ENCODE data around the gene FSTL4. TPM values are rescaled to one million over a fixed set of nuclear protein-coding genes. Genes with fewer than 3 reads are reported as not detected.

The FSTL4 gene
- total RNA-seq, 1 experiment from 2014 or later = not detected

DNA sequence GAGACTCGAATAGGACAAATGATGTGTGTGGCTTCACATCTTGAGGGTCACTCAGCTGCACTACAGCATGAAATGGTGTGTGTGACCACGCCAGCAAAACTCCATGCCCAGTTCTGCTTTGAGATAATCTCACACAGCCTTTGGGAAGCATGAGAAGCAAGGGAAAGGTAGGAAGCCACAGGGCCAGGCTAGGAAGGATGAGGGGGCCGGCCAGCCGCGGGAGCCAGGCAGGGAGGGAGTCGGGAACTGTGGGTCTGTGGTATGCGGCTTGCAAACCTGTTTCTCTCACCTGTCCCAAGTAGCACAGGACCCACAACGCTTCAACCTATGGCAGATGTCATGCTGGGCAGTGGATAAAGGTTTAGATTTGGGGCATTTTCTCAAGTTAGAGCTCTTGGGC is 418.5 kb downstream of the FSTL4 start:
- Histone ChIP-seq H4K20me1 (ENCODE audit: insufficient read depth) (no peaks in the 10 kb centered on the region), H3K4me1 (replicated peaks; ENCODE audit: insufficient read depth) (no peaks in the 10 kb centered on the region), H3K9me2 (ENCODE audit: insufficient read depth) (no peaks in the 10 kb centered on the region), H3K4me2 (no peak overlapping the region), H3K79me2 (ENCODE audit: low read depth) (no peaks in the 10 kb centered on the region), H3K9me3 (ENCODE audit: insufficient read depth, low read depth) (no peaks in the 10 kb centered on the region), H3F3A (ENCODE audit: insufficient read depth, low read depth) (no peaks in the 10 kb centered on the region), H3K36me3 (ENCODE audit: low read depth) (no peaks in the 10 kb centered on the region), H3K4me3 (no peak overlapping the region), H3K27ac (no peak overlapping the region), H3K27me3 (ENCODE audit: insufficient read depth, low read depth) (no peaks in the 10 kb centered on the region; the same call in 1 of the 2 replicates), H2AFZ (no peak overlapping the region)
- intact Hi-C loops (cut with micrococcal nuclease; ENCODE audit: unreplicated experiment) = no loop called here
- BruUV-seq (replicated peaks) = no TSS peak
- CTCF ChIA-PET = no interaction called here
- no peak for DNase-seq
- POLR2A ChIA-PET (ENCODE audit: unreplicated experiment) = interaction anchor here (0.5 kb wide), 1 partner anchor 184 kb away, joined by 5 read pairs; no protein-coding TSS in a partner anchor
- TF ChIP-seq EZH2 (IDR thresholded peaks at IDR 0.05; ENCODE audit: low read depth) = no peak
- TF ChIP-seq, protein P1, sequence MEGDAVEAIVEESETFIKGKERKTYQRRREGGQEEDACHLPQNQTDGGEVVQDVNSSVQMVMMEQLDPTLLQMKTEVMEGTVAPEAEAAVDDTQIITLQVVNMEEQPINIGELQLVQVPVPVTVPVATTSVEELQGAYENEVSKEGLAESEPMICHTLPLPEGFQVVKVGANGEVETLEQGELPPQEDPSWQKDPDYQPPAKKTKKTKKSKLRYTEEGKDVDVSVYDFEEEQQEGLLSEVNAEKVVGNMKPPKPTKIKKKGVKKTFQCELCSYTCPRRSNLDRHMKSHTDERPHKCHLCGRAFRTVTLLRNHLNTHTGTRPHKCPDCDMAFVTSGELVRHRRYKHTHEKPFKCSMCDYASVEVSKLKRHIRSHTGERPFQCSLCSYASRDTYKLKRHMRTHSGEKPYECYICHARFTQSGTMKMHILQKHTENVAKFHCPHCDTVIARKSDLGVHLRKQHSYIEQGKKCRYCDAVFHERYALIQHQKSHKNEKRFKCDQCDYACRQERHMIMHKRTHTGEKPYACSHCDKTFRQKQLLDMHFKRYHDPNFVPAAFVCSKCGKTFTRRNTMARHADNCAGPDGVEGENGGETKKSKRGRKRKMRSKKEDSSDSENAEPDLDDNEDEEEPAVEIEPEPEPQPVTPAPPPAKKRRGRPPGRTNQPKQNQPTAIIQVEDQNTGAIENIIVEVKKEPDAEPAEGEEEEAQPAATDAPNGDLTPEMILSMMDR (conservative IDR thresholded peaks at IDR 0.05) = no peak

DNA sequence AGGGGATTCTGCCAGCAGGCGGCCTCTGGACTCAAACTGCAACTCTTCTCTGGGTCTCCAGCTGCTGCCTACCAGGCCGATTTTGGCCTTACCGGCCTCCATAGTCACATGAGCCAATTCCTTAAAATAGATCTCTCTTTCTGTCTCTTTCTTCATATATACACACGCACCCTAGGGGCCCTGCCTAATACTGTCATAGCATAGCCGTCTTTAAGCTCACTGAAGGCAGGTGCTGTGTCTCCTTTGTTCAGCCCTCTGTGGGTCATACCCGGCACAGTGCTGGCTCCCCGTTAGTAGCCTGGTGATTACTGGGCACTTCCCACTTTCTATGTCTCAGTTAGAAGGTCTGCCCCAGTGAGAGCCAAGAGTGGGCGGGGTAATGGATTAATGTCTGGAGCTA is 419.6 kb downstream of the FSTL4 start:
- H2AFZ ChIP-seq = no peak overlapping the region
- H3K9me2 ChIP-seq (ENCODE audit: insufficient read depth) = no peaks in the 10 kb centered on the region
- CTCF ChIA-PET = no interaction called here
- DNase-seq = no peak
- H3K4me2 ChIP-seq = no peak overlapping the region
- H3K36me3 ChIP-seq (ENCODE audit: low read depth) = no peaks in the 10 kb centered on the region
- POLR2A ChIA-PET (ENCODE audit: unreplicated experiment) = no interaction called here
- H3F3A ChIP-seq (ENCODE audit: insufficient read depth, low read depth) = no peaks in the 10 kb centered on the region
- TF ChIP-seq, protein P1 (conservative IDR thresholded peaks at IDR 0.05) = no peak
- no peak for TF ChIP-seq EZH2 (IDR thresholded peaks at IDR 0.05; ENCODE audit: low read depth)
- H4K20me1 ChIP-seq (ENCODE audit: insufficient read depth) = no peaks in the 10 kb centered on the region
- no peaks in the 10 kb centered on the region; the same call in 1 of the 2 replicates for H3K27me3 ChIP-seq (ENCODE audit: insufficient read depth, low read depth)
- no TSS peak for BruUV-seq (replicated peaks)
- no peaks in the 10 kb centered on the region for H3K9me3 ChIP-seq (ENCODE audit: insufficient read depth, low read depth)
- no peak overlapping the region for H3K27ac ChIP-seq
- H3K79me2 ChIP-seq (ENCODE audit: low read depth) = no peaks in the 10 kb centered on the region
- no peak overlapping the region for H3K4me3 ChIP-seq
- H3K4me1 ChIP-seq (replicated peaks; ENCODE audit: insufficient read depth) = no peaks in the 10 kb centered on the region
- intact Hi-C loops (cut with micrococcal nuclease; ENCODE audit: unreplicated experiment) = no loop called here

DNA sequence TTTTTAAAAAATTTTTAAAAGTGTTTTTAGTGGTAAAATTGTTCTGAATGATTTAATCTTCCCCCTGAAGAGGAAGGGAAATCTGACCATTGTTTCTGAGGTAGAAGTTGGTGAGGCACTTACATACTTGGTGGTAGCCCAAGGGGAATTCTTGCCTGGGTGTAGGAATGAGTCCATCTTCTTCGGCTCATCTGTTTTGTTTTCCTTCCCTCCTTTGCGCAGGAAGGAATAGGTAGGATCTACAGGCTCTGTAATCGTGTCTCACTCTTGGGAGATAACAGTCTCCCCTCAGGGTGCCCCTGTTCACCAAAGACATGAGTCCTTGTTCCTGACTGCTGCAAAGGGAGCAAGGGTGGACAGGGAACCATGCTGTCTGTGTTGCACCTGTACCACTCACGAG is 422.5 kb downstream of the FSTL4 start:
- Histone ChIP-seq H3K27ac (no peak overlapping the region), H4K20me1 (ENCODE audit: insufficient read depth) (no peaks in the 10 kb centered on the region), H3K27me3 (ENCODE audit: insufficient read depth, low read depth) (no peaks in the 10 kb centered on the region), H3K9me2 (ENCODE audit: insufficient read depth) (no peaks in the 10 kb centered on the region), H2AFZ (no peak overlapping the region), H3K4me1 (replicated peaks; ENCODE audit: insufficient read depth) (no peaks in the 10 kb centered on the region), H3K4me2 (no peak overlapping the region), H3K79me2 (ENCODE audit: low read depth) (no peaks in the 10 kb centered on the region), H3K4me3 (no peak overlapping the region), H3K36me3 (ENCODE audit: low read depth) (no peaks in the 10 kb centered on the region), H3F3A (ENCODE audit: insufficient read depth, low read depth) (no peaks in the 10 kb centered on the region), H3K9me3 (ENCODE audit: insufficient read depth, low read depth) (no peaks in the 10 kb centered on the region)
- TF ChIP-seq, protein P1 (conservative IDR thresholded peaks at IDR 0.05) = no peak
- no peak for TF ChIP-seq EZH2 (IDR thresholded peaks at IDR 0.05; ENCODE audit: low read depth)
- CTCF ChIA-PET = interaction anchor here (0.6 kb wide), 1 partner anchor 510 kb away, joined by 3 read pairs; no protein-coding TSS in a partner anchor
- no peak for DNase-seq
- POLR2A ChIA-PET (ENCODE audit: unreplicated experiment) = no interaction called here
- intact Hi-C loops (cut with micrococcal nuclease; ENCODE audit: unreplicated experiment) = no loop called here
- no TSS peak for BruUV-seq (replicated peaks)
